ENCODE measurements around the gene MRPS21.

MRPS21 gene

GRCh38 chr1:150352866-150353265 is 59.2 kb downstream of the MRPS21 start:
- Histone ChIP-seq H3K27me3 (ENCODE audit: insufficient read depth, poor library complexity, severe bottlenecking) (no peaks in the 10 kb centered on the region), H3K36me3 (ENCODE audit: low read depth) (peaks cover 71% of the 10 kb centered on the region), H3K4me3 (ENCODE audit: severe bottlenecking) (no peak overlapping the region), H3K27ac (ENCODE audit: poor library complexity, severe bottlenecking) (no peak overlapping the region), H3K4me1 (ENCODE audit: insufficient read depth, poor library complexity, severe bottlenecking) (no peaks in the 10 kb centered on the region), H3K9me3 (ENCODE audit: severe bottlenecking) (no peaks in the 10 kb centered on the region)
- TF ChIP-seq, protein P1, sequence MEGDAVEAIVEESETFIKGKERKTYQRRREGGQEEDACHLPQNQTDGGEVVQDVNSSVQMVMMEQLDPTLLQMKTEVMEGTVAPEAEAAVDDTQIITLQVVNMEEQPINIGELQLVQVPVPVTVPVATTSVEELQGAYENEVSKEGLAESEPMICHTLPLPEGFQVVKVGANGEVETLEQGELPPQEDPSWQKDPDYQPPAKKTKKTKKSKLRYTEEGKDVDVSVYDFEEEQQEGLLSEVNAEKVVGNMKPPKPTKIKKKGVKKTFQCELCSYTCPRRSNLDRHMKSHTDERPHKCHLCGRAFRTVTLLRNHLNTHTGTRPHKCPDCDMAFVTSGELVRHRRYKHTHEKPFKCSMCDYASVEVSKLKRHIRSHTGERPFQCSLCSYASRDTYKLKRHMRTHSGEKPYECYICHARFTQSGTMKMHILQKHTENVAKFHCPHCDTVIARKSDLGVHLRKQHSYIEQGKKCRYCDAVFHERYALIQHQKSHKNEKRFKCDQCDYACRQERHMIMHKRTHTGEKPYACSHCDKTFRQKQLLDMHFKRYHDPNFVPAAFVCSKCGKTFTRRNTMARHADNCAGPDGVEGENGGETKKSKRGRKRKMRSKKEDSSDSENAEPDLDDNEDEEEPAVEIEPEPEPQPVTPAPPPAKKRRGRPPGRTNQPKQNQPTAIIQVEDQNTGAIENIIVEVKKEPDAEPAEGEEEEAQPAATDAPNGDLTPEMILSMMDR (IDR thresholded peaks at IDR 0.05; ENCODE audit: poor library complexity, severe bottlenecking) = no peak
- no peak for ATAC-seq (ENCODE audit: low read depth)
- no peak for DNase-seq (ENCODE audit: low spot score)

All from RWPE2 (cell line).